Common myeloid progenitor, CD34-positive (primary cell): Measurements from ENCODE around the gene SH3BP2.

Experiments used
- CTCF ChIA-PET: fragments of 350-600 bp; sonication (Branson Sonifier 250); formaldehyde crosslinking; loops from one replicate; lab custom pipeline; 2021; ENCODE audit warnings: antibody characterized with exemption; lab: Charles Lee
- POLR2A ChIA-PET: fragments of 350-600 bp; sonication (Branson Sonifier 250); formaldehyde crosslinking; loops from one replicate; lab custom pipeline; 2021; ENCODE audit warnings: antibody characterized with exemption; lab: Charles Lee
- DNase-seq, 3 donors: peaks; one replicate each; pipeline versions ENCODE4 v3.0.0 to v3.0.0-alpha.2; 2013
- H3K27ac ChIP-seq, 2 experiments: 1 replicate in 1 of 2; 2 replicates in 1 of 2; pipeline ENCODE4 v1.7.0; 2013; ENCODE audit warnings: inconsistent platforms in 2 of 2, low read length in 2 of 2, mild to moderate bottlenecking in 2 of 2, low read depth in 1 of 2, moderate library complexity in 1 of 2; ENCODE audit not compliant: severe bottlenecking in 2 of 2, insufficient read depth in 1 of 2, poor library complexity in 1 of 2
- H3K27me3 ChIP-seq, 5 experiments: replicated peaks in 2 of 5; 1 replicate in 3 of 5; 2 replicates in 2 of 5; pipeline versions ENCODE4 v1.6.1 to v1.7.0; 2013; ENCODE audit warnings: low read length in 4 of 5, mild to moderate bottlenecking in 2 of 5, moderate library complexity in 2 of 5, inconsistent platforms in 1 of 5; ENCODE audit not compliant: insufficient read depth in 5 of 5, control insufficient read depth in 4 of 5
- H3K36me3 ChIP-seq, 4 experiments: 1 replicate in 2 of 4; 2 replicates in 2 of 4; pipeline versions ENCODE4 v1.6.1 to v1.7.0; 2013; ENCODE audit warnings: low read length in 3 of 4, control low read depth in 1 of 4, mild to moderate bottlenecking in 1 of 4; ENCODE audit not compliant: control insufficient read depth in 4 of 4, insufficient read depth in 4 of 4
- H3K4me1 ChIP-seq, 4 experiments: 1 replicate in 3 of 4; 2 replicates in 1 of 4; pipeline versions ENCODE4 v1.6.1 to v1.7.1; 2013; ENCODE audit warnings: low read length in 3 of 4, mild to moderate bottlenecking in 3 of 4, control low read depth in 1 of 4, inconsistent platforms in 1 of 4, moderate library complexity in 1 of 4; ENCODE audit not compliant: control insufficient read depth in 4 of 4, insufficient read depth in 4 of 4; ENCODE audit errors: control extremely low read depth in 1 of 4
- H3K4me3 ChIP-seq, 7 experiments: 1 replicate in 4 of 7; 2 replicates in 3 of 7; pipeline versions ENCODE4 v1.5.1 to v1.7.0; 2013; ENCODE audit warnings: mild to moderate bottlenecking in 7 of 7, low read length in 6 of 7, moderate library complexity in 6 of 7, inconsistent platforms in 2 of 7, low read depth in 2 of 7, control low read depth in 1 of 7; ENCODE audit not compliant: insufficient read depth in 4 of 7, control insufficient read depth in 1 of 7; ENCODE audit errors: extremely low read depth in 1 of 7
- H3K9me3 ChIP-seq, 5 experiments: 1 replicate in 4 of 5; 2 replicates in 1 of 5; pipeline versions ENCODE4 v1.6.1 to v1.7.1; 2013; ENCODE audit warnings: low read length in 4 of 5, mild to moderate bottlenecking in 2 of 5, inconsistent platforms in 1 of 5, low read depth in 1 of 5, moderate library complexity in 1 of 5; ENCODE audit not compliant: control insufficient read depth in 4 of 5, insufficient read depth in 2 of 5; ENCODE audit errors: control extremely low read depth in 1 of 5
- WGBS: methylation state at CpG from one replicate; pipeline ENCODE4 v1.1.5; 2013; ENCODE audit not compliant: insufficient coverage; 5-methylcytosine and 5-hydroxymethylcytosine counted together

Gene SH3BP2

DNA sequence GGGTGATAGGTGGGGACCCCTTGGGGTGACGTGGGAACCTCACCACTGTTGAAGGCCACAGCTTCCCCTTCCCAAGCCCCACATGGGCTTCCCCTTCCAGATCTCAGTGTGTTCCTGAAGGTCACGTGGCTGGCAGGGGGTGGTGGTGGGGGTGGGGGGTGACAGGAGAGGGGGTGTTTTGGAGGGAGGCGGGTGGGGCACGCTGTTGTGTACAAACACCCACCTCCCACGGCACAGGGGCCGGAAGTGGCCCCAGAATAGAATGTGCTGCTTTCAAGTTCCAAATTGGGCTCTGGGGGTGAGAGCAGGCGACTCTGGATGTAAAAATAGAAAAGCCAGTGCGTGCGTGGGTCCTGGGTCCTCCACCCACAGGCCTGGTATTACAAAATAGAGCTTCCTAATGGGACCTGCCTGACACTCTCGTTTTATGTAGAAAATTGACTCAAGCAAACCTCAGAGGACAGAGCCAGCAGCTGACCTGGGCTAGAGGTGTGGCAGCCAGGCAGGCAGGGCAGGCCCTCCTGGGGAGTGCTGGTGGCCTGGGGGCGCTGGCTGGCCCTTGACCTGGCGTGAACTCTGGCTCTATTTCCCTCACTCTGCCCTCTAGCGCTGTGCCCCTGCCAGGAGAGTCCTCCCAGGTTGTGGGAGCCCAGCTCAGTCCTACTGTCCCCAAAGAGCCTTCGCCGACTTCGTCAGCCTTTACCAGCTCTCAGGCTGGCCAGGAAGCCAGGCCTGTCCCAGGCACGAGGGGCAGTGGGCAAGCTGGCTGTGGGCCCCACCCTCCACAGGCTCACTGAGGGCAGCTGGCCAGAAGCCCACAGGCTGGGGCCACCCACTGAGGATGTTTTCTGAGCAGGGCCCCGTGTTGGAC lies 5.4 kb upstream of the SH3BP2 start:
- ChIA-PET POLR2A (interaction anchor here (0.6 to 1.4 kb wide), 2 partner anchors 12 to 25 kb away, joined by 3 read pairs; no protein-coding TSS in a partner anchor), CTCF (interaction anchor here (1.0 to 3.1 kb wide), 4 partner anchors 11 to 47 kb away, joined by 4 to 23 read pairs (median 8); no protein-coding TSS in a partner anchor)
- Histone ChIP-seq H3K4me1 (peaks cover 0 to 65% (median 52%) of the 10 kb centered on the region in 4 experiments), H3K4me3 (peak overlapping the region in 3 of 7 experiments; percentile 4 to 36 (median 11)), H3K9me3 (peaks cover 0 to 6% (median 0%) of the 10 kb centered on the region in 5 experiments), H3K27me3 (no peaks in the 10 kb centered on the region), H3K27ac (peak overlapping the region; percentile 44 to 73), H3K36me3 (no peaks in the 10 kb centered on the region)
- peak; percentile 68 to 94 (median 94) for DNase-seq
- WGBS, result 29% methylated on average over 14 of the region's 18 CpGs

DNA sequence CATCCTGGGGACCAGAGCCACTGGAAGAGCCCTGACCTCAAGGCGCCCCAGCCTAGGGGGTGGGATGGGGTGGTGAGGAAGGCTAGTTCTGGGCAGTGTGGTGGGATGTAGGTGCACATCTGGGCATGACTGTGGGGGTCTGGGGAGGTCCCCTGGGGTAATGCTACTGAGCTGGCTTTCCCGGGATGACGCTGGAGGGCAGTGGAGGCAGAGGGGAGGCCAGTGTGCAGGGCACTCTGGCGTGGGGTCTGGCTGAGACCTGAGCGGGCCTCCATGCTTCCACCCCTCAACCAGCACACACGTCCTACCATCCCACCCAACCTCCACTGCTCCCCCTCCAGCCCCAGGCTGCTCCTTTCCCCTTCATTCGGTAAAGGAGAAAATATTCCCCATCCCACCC lies 4.8 kb upstream of the SH3BP2 start:
- 84% methylated on average over 2 of the region's 7 CpGs for WGBS
- peak overlapping the region in 1 of 2 experiments; percentile 73 for H3K27ac ChIP-seq
- ChIA-PET POLR2A (interaction anchor here (0.6 to 1.4 kb wide), 2 partner anchors 11 to 24 kb away, joined by 3 read pairs; no protein-coding TSS in a partner anchor), CTCF (interaction anchor here (1.0 to 3.1 kb wide), 3 partner anchors 11 to 46 kb away, joined by 4 to 23 read pairs (median 4); no protein-coding TSS in a partner anchor)
- H3K36me3 ChIP-seq, result no peaks in the 10 kb centered on the region
- peaks cover 0 to 6% (median 0%) of the 10 kb centered on the region in 5 experiments for H3K9me3 ChIP-seq
- no peaks in the 10 kb centered on the region for H3K27me3 ChIP-seq
- no peak for DNase-seq
- H3K4me3 ChIP-seq, result no peak overlapping the region
- peaks cover 0 to 68% (median 54%) of the 10 kb centered on the region in 4 experiments for H3K4me1 ChIP-seq

- ChIA-PET POLR2A (no interaction called here), CTCF (interaction anchor here (3.1 kb wide), 1 partner anchor 25 kb away, joined by 23 read pairs; no protein-coding TSS in a partner anchor)
- WGBS, result 96% methylated on average over 2 of the region's 4 CpGs
These were observed 4.3 kb upstream of the SH3BP2 start for GRCh38 chr4:2788532-2789103.

DNA sequence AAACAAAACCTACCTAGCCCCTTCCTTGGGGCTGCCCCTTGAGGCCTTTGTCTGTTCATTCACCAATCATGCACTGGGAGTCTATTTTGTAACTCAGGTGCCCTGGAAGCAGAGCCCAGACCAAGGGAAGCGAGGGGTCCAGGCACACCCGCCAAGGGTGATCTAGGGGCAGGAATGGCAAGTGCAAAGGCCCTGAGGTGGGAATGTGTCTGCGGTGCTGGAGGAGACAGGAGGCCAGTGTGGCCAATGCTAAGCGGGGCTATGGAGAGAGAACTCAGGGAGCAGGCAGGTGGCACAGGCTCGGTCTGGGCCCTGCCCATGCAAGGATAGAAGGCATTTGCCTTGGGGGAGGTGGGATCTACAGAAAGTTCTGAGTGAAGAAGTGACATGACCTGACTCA lies 3.5 kb upstream of the SH3BP2 start:
- ChIA-PET CTCF (interaction anchor here (1.0 kb wide), 1 partner anchor 25 kb away, joined by 3 read pairs; no protein-coding TSS in a partner anchor), POLR2A (no interaction called here)
- 100% methylated on average over 4 of the region's 5 CpGs for WGBS
- no peak overlapping the region for H3K4me3 ChIP-seq
- peaks cover 0 to 81% (median 66%) of the 10 kb centered on the region in 4 experiments for H3K4me1 ChIP-seq
- peaks cover 0 to under 1% (median 0%) of the 10 kb centered on the region in 5 experiments for H3K9me3 ChIP-seq
- DNase-seq, result no peak
- H3K27ac ChIP-seq, result no peak overlapping the region
- no peaks in the 10 kb centered on the region for H3K36me3 ChIP-seq
- H3K27me3 ChIP-seq, result no peaks in the 10 kb centered on the region

More at GRCh38 chr4:2788532-2789103, 4.3 kb upstream of the SH3BP2 start:
- peaks cover 0 to 73% (median 59%) of the 10 kb centered on the region in 4 experiments for H3K4me1 ChIP-seq
- H3K4me3 ChIP-seq, result no peak overlapping the region
- H3K27ac ChIP-seq, result peak overlapping the region in 1 of 2 experiments; percentile 19
- no peaks in the 10 kb centered on the region for H3K36me3 ChIP-seq
- no peak for DNase-seq
- no peaks in the 10 kb centered on the region for H3K27me3 ChIP-seq
- peaks cover 0 to 6% (median 0%) of the 10 kb centered on the region in 5 experiments for H3K9me3 ChIP-seq

- Histone ChIP-seq H3K27ac (no peak overlapping the region), H3K4me1 (peaks cover 0 to 87% (median 73%) of the 10 kb centered on the region in 4 experiments), H3K4me3 (no peak overlapping the region), H3K27me3 (no peaks in the 10 kb centered on the region), H3K9me3 (no peaks in the 10 kb centered on the region), H3K36me3 (no peaks in the 10 kb centered on the region)
- ChIA-PET CTCF (interaction anchor here (0.7 to 1.5 kb wide), 3 partner anchors 26 to 317 kb away, joined by 3 read pairs; no protein-coding TSS in a partner anchor), POLR2A (no interaction called here)
- 87% methylated on average over 18 of the region's 24 CpGs for WGBS
- DNase-seq, result peak in 1 of 3 donors; percentile 36
These were observed 2.9 kb upstream of the SH3BP2 start for GRCh38 chr4:2789793-2790582.
